Ishikawa (cell line): Measurements from ENCODE around the gene SCOC.
A peak's percentile ranks its signal among the peaks of the same experiment; 100 is the strongest.

Experiments used
- CEBPB ChIP-seq: IDR thresholded peaks from 2 replicates; pipeline ENCODE4 v1.6.1; 2012
- CREB1 ChIP-seq: IDR thresholded peaks from 2 replicates; pipeline ENCODE4 v1.6.1; 2012; ENCODE audit warnings: low read depth
- EGR1 ChIP-seq: IDR thresholded peaks from 2 replicates; pipeline ENCODE4 v1.6.1; 2012
- EP300 ChIP-seq: IDR thresholded peaks from 2 replicates; pipeline ENCODE4 v1.6.1; 2012; ENCODE audit warnings: borderline replicate concordance
- FOXM1 ChIP-seq: IDR thresholded peaks from 2 replicates; pipeline ENCODE4 v1.6.1; 2012; ENCODE audit warnings: low read depth, borderline replicate concordance
- MAX ChIP-seq: IDR thresholded peaks from 2 replicates; pipeline ENCODE4 v1.6.1; 2012
- NFIC ChIP-seq: IDR thresholded peaks from 2 replicates; pipeline ENCODE4 v1.6.1; 2012
- RAD21 ChIP-seq: IDR thresholded peaks from 2 replicates; pipeline ENCODE4 v1.6.1; 2012; ENCODE audit warnings: low read depth
- REST ChIP-seq: IDR thresholded peaks from 2 replicates; pipeline ENCODE4 v1.6.1; 2012; ENCODE audit warnings: low read depth, mild to moderate bottlenecking
- TAF1 ChIP-seq: IDR thresholded peaks from 2 replicates; pipeline ENCODE4 v1.6.1; 2012; ENCODE audit warnings: low read depth, mild to moderate bottlenecking
- TCF12 ChIP-seq: IDR thresholded peaks from 2 replicates; pipeline ENCODE4 v1.6.1; 2012; ENCODE audit warnings: low read depth
- TEAD4 ChIP-seq: IDR thresholded peaks from 2 replicates; pipeline ENCODE4 v1.6.1; 2012
- USF1 ChIP-seq: IDR thresholded peaks from 2 replicates; pipeline ENCODE4 v1.6.1; 2012
- YY1 ChIP-seq: IDR thresholded peaks from 2 replicates; pipeline ENCODE4 v1.6.1; 2012; ENCODE audit warnings: low read depth
- ZBTB7A ChIP-seq: IDR thresholded peaks from 2 replicates; pipeline ENCODE4 v1.6.1; 2012; ENCODE audit warnings: low read depth

Gene SCOC

GRCh38 chr4:140358281-140358680 lies 15.2 kb upstream of the SCOC start:
- TF ChIP-seq RAD21, result no peak
- no peak for TF ChIP-seq TAF1
- TF ChIP-seq USF1, result no peak
- TF ChIP-seq CEBPB, result no peak
- TF ChIP-seq REST, result no peak
- no peak for TF ChIP-seq TCF12

GRCh38 chr4:140359562-140360427 lies 13.7 kb upstream of the SCOC start:
- TF ChIP-seq RAD21, result peak; percentile 63
- no peak for TF ChIP-seq ZBTB7A

GRCh38 chr4:140361099-140361498 lies 12.3 kb upstream of the SCOC start:
- no peak for TF ChIP-seq MAX
- no peak for TF ChIP-seq CREB1

GRCh38 chr4:140363051-140363450 lies 10.4 kb upstream of the SCOC start:
- TF ChIP-seq NFIC, result no peak
- no peak for TF ChIP-seq EP300
- TF ChIP-seq TAF1, result no peak
- no peak for TF ChIP-seq USF1
- TF ChIP-seq RAD21, result no peak
- TF ChIP-seq CEBPB, result no peak
- no peak for TF ChIP-seq ZBTB7A
- no peak for TF ChIP-seq YY1
- TF ChIP-seq TEAD4, result no peak
- TF ChIP-seq CREB1, result no peak
- TF ChIP-seq TCF12, result no peak
- no peak for TF ChIP-seq REST
- no peak for TF ChIP-seq EGR1
- no peak for TF ChIP-seq FOXM1
- TF ChIP-seq MAX, result no peak

GRCh38 chr4:140363558-140363957 lies 9.9 kb upstream of the SCOC start:
- TF ChIP-seq MAX (no peak), TAF1 (no peak), FOXM1 (no peak), CEBPB (no peak), REST (no peak), YY1 (no peak), USF1 (no peak), TCF12 (no peak), EGR1 (no peak), EP300 (no peak), TEAD4 (no peak), NFIC (no peak), RAD21 (no peak), CREB1 (no peak), ZBTB7A (no peak)
